Sigmoid colon (tissue), 4 donors: ENCODE measurements around the gene DAPK1.

ENCODE experiments used
- CTCF ChIP-seq, 4 experiments: fragments of 450-650 bp in 3 of 4; fragments of 200-600 bp in 1 of 4; IDR thresholded peaks; one replicate each; pipeline ENCODE4 v1.5.1; 2016 to 2019; ENCODE audit warnings: antibody characterized with exemption in 4 of 4, mild to moderate bottlenecking in 3 of 4, moderate library complexity in 2 of 4
- EP300 ChIP-seq, 4 donors: sonication (generic); formaldehyde crosslinking; IDR thresholded peaks; one replicate each; pipeline ENCODE4 v1.6.1; 2017; ENCODE audit warnings: antibody characterized with exemption in 4 of 4
- POLR2A ChIP-seq, 2 donors: fragments of 450-650 bp; IDR thresholded peaks; one replicate each; pipeline ENCODE4 v1.6.1; 2016; ENCODE audit warnings: antibody characterized with exemption in 2 of 2, mild to moderate bottlenecking in 2 of 2, moderate library complexity in 2 of 2
- POLR2AphosphoS5 ChIP-seq, 4 donors: sonication (generic); formaldehyde crosslinking; IDR thresholded peaks; one replicate each; pipeline ENCODE4 v1.6.1; 2017; ENCODE audit warnings: antibody characterized with exemption in 4 of 4

- TF ChIP-seq CTCF (IDR thresholded peaks at IDR 0.05): no peak
- no peak for TF ChIP-seq EP300 (IDR thresholded peaks at IDR 0.05)
- TF ChIP-seq POLR2A (IDR thresholded peaks at IDR 0.05): no peak
- no peak for TF ChIP-seq POLR2AphosphoS5 (IDR thresholded peaks at IDR 0.05)
Measured at GRCh38 chr9:87716141-87716540, 218.5 kb downstream of the DAPK1 start.
